PFSK-1 (cell line): ENCODE measurements around the gene RNF183.

ENCODE experiments used
- FOXP2 ChIP-seq: optimal IDR thresholded peaks from 2 replicates; pipeline ENCODE3; 2011; ENCODE audit warnings: borderline replicate concordance, control low read depth, inconsistent platforms; ENCODE audit not compliant: insufficient read depth; ENCODE audit errors: extremely low read length, extremely low read depth
- POLR2AphosphoS5 ChIP-seq: IDR thresholded peaks from 2 replicates; pipeline ENCODE4 v1.6.1; 2012; ENCODE audit warnings: low read depth, mild to moderate bottlenecking, control low read depth, low read length, moderate library complexity
- SIN3A ChIP-seq: IDR thresholded peaks from 2 replicates; pipeline ENCODE4 v1.6.1; 2012; ENCODE audit warnings: mild to moderate bottlenecking, low read length, moderate library complexity, borderline replicate concordance; ENCODE audit not compliant: insufficient read depth
- TAF1 ChIP-seq: IDR thresholded peaks from 2 replicates; pipeline ENCODE4 v1.6.1; 2012; ENCODE audit warnings: low read length, control low read depth, borderline replicate concordance; ENCODE audit not compliant: insufficient read depth
- TF ChIP-seq, protein P1 (sequence below), 2 experiments: IDR thresholded peaks; 2 replicates each; pipeline versions ENCODE4 v1.6.1 to v1.8.0; 2011 to 2012; ENCODE audit warnings: low read depth in 2 of 2, low read length in 2 of 2, control low read depth in 1 of 2, inconsistent platforms in 1 of 2, mild to moderate bottlenecking in 1 of 2, moderate library complexity in 1 of 2; ENCODE audit not compliant: insufficient read depth in 1 of 2

RNF183 gene

DNA sequence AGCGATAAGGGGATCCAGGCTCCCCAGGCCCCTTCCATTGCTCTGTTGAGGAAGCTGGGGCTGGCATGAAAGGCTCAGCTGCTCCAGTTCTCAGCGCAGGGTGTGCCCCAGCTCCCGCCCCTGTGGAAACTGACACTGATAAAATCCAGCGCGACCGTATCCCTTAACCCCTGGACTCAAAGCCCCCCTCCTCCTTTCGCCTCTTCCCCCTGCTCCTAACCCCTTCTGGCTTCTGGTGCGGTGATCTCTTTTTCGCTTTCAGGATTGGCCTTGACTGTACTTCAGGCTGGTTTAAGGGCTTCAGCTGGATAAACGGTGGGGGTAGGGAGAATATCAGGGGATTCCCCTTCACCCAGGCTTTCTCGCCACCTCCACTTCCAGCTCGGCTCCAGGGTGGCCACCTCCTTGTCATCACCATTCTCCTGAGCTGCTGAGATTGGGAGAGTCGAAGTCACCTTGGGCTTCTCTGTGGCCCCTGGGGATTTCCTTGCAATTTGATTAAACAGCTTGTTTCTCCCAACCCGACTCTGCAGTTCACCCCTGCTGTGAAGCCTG lies 47.0 kb upstream of the RNF183 start:
- TF ChIP-seq, protein P1, sequence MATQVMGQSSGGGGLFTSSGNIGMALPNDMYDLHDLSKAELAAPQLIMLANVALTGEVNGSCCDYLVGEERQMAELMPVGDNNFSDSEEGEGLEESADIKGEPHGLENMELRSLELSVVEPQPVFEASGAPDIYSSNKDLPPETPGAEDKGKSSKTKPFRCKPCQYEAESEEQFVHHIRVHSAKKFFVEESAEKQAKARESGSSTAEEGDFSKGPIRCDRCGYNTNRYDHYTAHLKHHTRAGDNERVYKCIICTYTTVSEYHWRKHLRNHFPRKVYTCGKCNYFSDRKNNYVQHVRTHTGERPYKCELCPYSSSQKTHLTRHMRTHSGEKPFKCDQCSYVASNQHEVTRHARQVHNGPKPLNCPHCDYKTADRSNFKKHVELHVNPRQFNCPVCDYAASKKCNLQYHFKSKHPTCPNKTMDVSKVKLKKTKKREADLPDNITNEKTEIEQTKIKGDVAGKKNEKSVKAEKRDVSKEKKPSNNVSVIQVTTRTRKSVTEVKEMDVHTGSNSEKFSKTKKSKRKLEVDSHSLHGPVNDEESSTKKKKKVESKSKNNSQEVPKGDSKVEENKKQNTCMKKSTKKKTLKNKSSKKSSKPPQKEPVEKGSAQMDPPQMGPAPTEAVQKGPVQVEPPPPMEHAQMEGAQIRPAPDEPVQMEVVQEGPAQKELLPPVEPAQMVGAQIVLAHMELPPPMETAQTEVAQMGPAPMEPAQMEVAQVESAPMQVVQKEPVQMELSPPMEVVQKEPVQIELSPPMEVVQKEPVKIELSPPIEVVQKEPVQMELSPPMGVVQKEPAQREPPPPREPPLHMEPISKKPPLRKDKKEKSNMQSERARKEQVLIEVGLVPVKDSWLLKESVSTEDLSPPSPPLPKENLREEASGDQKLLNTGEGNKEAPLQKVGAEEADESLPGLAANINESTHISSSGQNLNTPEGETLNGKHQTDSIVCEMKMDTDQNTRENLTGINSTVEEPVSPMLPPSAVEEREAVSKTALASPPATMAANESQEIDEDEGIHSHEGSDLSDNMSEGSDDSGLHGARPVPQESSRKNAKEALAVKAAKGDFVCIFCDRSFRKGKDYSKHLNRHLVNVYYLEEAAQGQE (IDR thresholded peaks at IDR 0.05; ENCODE audit: insufficient read depth in 1 of 2, low read depth in 2 of 2, low read length in 2 of 2): no peak
- no peak for TF ChIP-seq TAF1
- no peak for TF ChIP-seq FOXP2
- no peak for TF ChIP-seq SIN3A
- no peak for TF ChIP-seq POLR2AphosphoS5

DNA sequence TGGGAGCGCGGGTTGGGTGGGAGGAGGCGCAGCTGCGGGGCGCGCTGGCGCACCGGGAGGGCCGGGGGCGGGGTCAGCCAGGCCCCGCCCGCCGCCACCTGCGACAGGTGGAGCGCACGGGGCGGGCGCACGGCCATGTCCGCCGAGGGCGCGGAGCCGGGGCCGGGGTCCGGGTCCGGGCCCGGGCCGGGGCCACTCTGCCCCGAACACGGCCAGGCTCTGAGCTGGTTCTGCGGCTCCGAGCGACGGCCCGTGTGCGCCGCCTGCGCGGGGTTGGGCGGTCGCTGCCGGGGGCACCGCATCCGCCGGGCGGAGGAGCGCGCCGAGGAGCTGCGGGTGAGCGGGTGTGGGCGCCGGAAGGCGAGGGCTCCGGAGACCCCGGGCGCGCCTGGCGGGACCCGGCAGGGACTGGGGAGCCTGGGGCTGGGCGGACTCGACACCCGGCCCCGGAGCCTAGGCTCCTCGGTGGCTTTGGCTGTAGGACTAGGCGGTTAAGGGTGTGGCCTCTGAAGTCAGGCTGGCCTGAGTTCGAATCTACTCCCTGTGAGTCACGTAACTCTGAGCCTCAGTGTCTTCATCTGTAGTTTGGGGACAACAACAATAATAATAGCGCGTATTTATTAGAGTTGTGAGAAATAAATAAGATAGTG lies 46.4 kb upstream of the RNF183 start, which contains the start of gene BSPRY:
Gene BSPRY, plus strand, starts transcription at position 97 of the 650 bp plus-strand sequence. Its CDS starts 39 bp downstream, at position 136.
- no peak for TF ChIP-seq TAF1
- no peak for TF ChIP-seq FOXP2
- TF ChIP-seq POLR2AphosphoS5: no peak
- no peak for TF ChIP-seq SIN3A
- TF ChIP-seq, protein P1 (IDR thresholded peaks at IDR 0.05; ENCODE audit: insufficient read depth in 1 of 2, low read depth in 2 of 2, low read length in 2 of 2): no peak

DNA sequence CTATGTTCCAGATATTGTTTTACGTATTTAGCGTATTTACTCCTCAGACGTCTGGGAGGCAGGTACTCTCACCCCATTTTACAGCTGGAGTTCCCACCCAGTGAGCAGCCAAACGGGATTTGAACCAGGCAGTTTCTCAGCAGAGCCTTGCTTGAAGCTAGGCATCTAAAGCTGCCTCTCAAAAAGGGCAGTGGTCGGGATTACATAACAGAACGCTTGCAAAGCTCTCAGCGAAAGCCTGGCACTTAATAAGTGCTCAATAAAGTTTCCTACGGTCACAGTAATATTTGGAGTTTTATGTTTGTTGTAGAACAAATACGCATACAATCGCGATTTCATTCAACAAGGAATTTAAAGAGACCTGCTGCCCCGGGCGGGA lies 45.9 kb upstream of the RNF183 start:
- TF ChIP-seq SIN3A (no peak), POLR2AphosphoS5 (no peak), FOXP2 (no peak)

DNA sequence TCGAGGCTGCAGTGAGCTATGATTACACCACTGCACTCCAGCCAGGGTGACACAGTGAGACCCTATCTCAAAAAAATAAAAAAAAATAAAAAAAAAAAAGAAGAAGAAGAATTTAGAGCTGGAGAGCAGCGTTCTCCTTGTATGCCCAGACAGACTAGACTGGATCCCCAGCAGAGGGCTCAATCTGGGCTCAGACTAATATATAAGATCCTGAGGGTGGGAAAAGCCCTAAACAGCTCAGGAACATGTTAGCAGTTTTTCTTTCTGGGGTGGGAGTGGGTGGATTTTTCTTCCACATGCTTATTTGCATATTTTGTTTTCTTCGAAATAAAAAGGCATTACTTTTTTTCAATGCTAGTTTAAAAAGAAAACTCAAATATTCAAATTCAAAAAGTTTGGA lies 45.3 kb upstream of the RNF183 start:
- no peak for TF ChIP-seq POLR2AphosphoS5

DNA sequence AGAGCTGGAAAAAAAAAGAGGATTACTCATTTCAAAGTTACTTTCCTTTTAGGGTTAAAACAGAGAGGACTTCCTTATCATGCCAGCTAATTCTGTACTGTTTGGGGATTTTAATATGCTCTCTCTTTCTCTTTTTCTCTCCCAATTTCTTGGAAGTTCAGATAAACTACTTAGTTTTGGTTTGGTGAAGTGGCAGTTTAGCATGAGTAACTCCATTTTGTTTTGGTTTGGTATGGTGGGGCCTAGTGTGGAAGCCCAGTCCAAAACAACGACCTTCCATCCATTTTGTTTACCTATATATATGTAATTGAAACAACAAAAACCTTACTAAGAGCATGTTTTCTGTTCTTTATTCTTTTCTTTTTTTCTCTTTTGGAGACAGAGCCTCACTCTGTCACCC lies 42.5 kb upstream of the RNF183 start:
- TF ChIP-seq POLR2AphosphoS5 (no peak), SIN3A (no peak), TAF1 (no peak), FOXP2 (no peak)
- TF ChIP-seq, protein P1 (IDR thresholded peaks at IDR 0.05; ENCODE audit: insufficient read depth in 1 of 2, low read depth in 2 of 2, low read length in 2 of 2): no peak

DNA sequence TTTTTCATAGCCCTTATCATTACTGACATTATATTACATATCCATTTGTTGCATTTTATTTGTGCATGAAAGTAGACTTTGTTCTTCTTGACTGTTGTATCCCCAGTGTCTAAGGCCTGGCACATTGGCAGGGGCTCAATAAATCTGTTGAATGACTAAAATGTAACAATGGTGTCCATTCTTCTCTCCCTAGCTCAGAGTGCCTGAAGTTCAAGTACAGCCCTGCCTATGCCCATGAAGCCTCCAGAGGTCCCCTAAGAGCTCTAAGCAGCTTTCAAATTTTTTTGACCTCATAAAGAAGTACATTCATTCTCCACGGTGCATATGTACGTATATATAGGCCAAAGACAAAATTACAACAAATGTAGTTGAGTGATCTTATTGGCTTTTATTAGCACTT lies 42.0 kb upstream of the RNF183 start:
- TF ChIP-seq FOXP2: no peak
- no peak for TF ChIP-seq SIN3A
- TF ChIP-seq POLR2AphosphoS5: no peak
- TF ChIP-seq, protein P1 (IDR thresholded peaks at IDR 0.05; ENCODE audit: insufficient read depth in 1 of 2, low read depth in 2 of 2, low read length in 2 of 2): no peak
- TF ChIP-seq TAF1: no peak
